Neural cell (in vitro differentiated cells): ENCODE results near the gene GTF2F2. TPM values are rescaled to one million over a fixed set of nuclear protein-coding genes. Genes with fewer than 3 reads are reported as not detected.

Source experiments
- H2AFZ ChIP-seq: fragments of 200-600, 300-800 bp; sonication (generic), shearing (Covaris generic); 2 replicates; pipeline ENCODE4 v1.6.0; 2014; ENCODE audit warnings: low read depth, mild to moderate bottlenecking, antibody characterized with exemption, low read length, moderate library complexity
- H3F3A ChIP-seq: fragments of 200-600 bp; shearing (Covaris generic); 2 replicates; pipeline ENCODE4 v1.6.1; 2016; ENCODE audit warnings: mild to moderate bottlenecking, moderate library complexity, mixed read lengths, antibody characterized with exemption, low read length; ENCODE audit not compliant: insufficient read depth, poor library complexity, severe bottlenecking
- H3K27ac ChIP-seq: fragments of 200-600, 300-800 bp; sonication (generic), shearing (Covaris generic); 2 replicates; pipeline ENCODE4 v1.5.1; 2014; ENCODE audit warnings: mild to moderate bottlenecking, low read length, moderate library complexity
- H3K27me3 ChIP-seq: fragments of 300-800, 200-600 bp; sonication (generic), shearing (Covaris generic); 2 replicates; pipeline ENCODE4 v1.6.0; 2014; ENCODE audit warnings: mild to moderate bottlenecking, low read depth, low read length, moderate library complexity; ENCODE audit not compliant: insufficient read depth
- H3K36me3 ChIP-seq: fragments of 300-800, 200-600 bp; sonication (generic), shearing (Covaris generic); 2 replicates; pipeline ENCODE4 v1.5.1; 2014; ENCODE audit warnings: mild to moderate bottlenecking, antibody characterized with exemption, low read length, moderate library complexity; ENCODE audit not compliant: insufficient read depth
- H3K4me2 ChIP-seq: fragments of 300-800, 200-600 bp; sonication (generic), shearing (Covaris generic); 2 replicates; pipeline ENCODE4 v1.6.0; 2014; ENCODE audit warnings: mild to moderate bottlenecking, low read length
- H3K4me3 ChIP-seq: fragments of 300-800, 200-600 bp; sonication (generic), shearing (Covaris generic); 2 replicates; pipeline ENCODE4 v1.5.1; 2014; ENCODE audit warnings: mild to moderate bottlenecking, low read length, moderate library complexity
- H3K79me2 ChIP-seq: fragments of 200-600 bp; shearing (Covaris generic); replicated peaks from 2 replicates; pipeline ENCODE4 v1.6.0; 2014; ENCODE audit warnings: mild to moderate bottlenecking, low read length, moderate library complexity; ENCODE audit not compliant: insufficient read depth
- H3K9ac ChIP-seq: fragments of 300-800, 200-600 bp; sonication (generic), shearing (Covaris generic); 2 replicates; pipeline ENCODE4 v1.6.1; 2016; ENCODE audit warnings: mild to moderate bottlenecking, low read length, mixed read lengths
- H3K9me2 ChIP-seq: fragments of 200-600 bp; shearing (Covaris generic); 2 replicates; pipeline ENCODE4 v1.6.1; 2016; ENCODE audit warnings: mild to moderate bottlenecking, low read length, mixed read lengths; ENCODE audit not compliant: insufficient read depth
- H3K9me3 ChIP-seq: fragments of 200-600, 300-800 bp; sonication (generic), shearing (Covaris generic); 2 replicates; pipeline ENCODE4 v1.6.1; 2016; ENCODE audit warnings: mild to moderate bottlenecking, mixed run types, low read length, moderate library complexity, mixed read lengths
- H4K20me1 ChIP-seq: fragments of 200-600 bp; shearing (Covaris generic); 2 replicates; pipeline ENCODE4 v1.6.1; 2016; ENCODE audit warnings: mild to moderate bottlenecking, mixed run types; ENCODE audit not compliant: insufficient read depth
- CTCF ChIP-seq: fragments of 450-650 bp; IDR thresholded peaks from 2 replicates; pipeline ENCODE4 v1.5.1; 2014; ENCODE audit warnings: antibody characterized with exemption, mild to moderate bottlenecking, moderate library complexity; ENCODE audit not compliant: poor library complexity, severe bottlenecking
- EP300 ChIP-seq: fragments of 450-650 bp; conservative IDR thresholded peaks from 2 replicates; pipeline ENCODE4 v1.6.1; 2014; ENCODE audit warnings: antibody characterized with exemption, mild to moderate bottlenecking, moderate library complexity; ENCODE audit not compliant: poor library complexity, severe bottlenecking
- EZH2 ChIP-seq: fragments of 200-600, 300-800 bp; shearing (Covaris generic), sonication (generic); IDR thresholded peaks from 2 replicates; pipeline ENCODE4 v1.6.1; 2014; ENCODE audit warnings: antibody characterized with exemption, low read length, borderline replicate concordance, mild to moderate bottlenecking; ENCODE audit not compliant: insufficient read depth, poor library complexity, severe bottlenecking
- MXI1 ChIP-seq: fragments of 450-650 bp; conservative IDR thresholded peaks from 2 replicates; pipeline ENCODE4 v1.6.1; 2014; ENCODE audit warnings: antibody characterized with exemption, mild to moderate bottlenecking; ENCODE audit not compliant: poor library complexity, severe bottlenecking
- POLR2AphosphoS5 ChIP-seq: IDR thresholded peaks from 2 replicates; pipeline ENCODE4 v1.6.1; 2012
- RAD21 ChIP-seq: fragments of 450-650 bp; conservative IDR thresholded peaks from 2 replicates; pipeline ENCODE4 v1.6.1; 2014; ENCODE audit warnings: antibody characterized with exemption, mild to moderate bottlenecking, moderate library complexity
- SMC3 ChIP-seq: fragments of 450-650 bp; conservative IDR thresholded peaks from 2 replicates; pipeline ENCODE4 v1.6.1; 2014; ENCODE audit warnings: antibody characterized with exemption, mild to moderate bottlenecking, moderate library complexity; ENCODE audit not compliant: poor library complexity
- TAF1 ChIP-seq: IDR thresholded peaks from 2 replicates; pipeline ENCODE4 v1.6.1; 2012; ENCODE audit warnings: low read depth
- polyA plus RNA-seq: library from polyadenylated mRNA; depleted of rRNA; stranded (reverse); fragments of >200 nt; gene quantifications from 2 replicates; pipeline ENCODE4 v1.2.3, GENCODE V29; 2014
- TF ChIP-seq, protein P1 (sequence below): IDR thresholded peaks from 2 replicates; pipeline ENCODE4 v1.6.1; 2012; ENCODE audit warnings: borderline replicate concordance

The GTF2F2 gene
- polyA plus RNA-seq, 1 donor from 2014 or later: 29.6 TPM

DNA sequence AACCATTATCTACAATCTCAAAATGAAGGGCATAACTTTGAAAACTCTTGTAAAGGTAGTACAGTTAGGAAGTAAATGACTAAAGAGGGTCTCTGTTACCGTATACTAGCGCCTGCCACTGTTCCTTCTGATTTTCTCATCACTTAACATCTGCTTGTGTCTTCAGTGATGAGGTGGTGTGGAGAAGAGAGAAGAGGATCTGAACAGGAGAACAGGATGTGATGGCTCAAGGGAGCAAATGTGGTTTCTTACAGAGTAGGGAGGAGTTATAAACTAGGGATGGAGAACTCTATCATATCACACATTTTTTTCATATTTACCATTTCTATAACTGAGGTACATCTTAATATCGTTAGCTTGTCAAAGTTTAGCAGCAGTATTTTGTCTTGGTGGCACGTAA lies 79.4 kb downstream of the GTF2F2 start:
- Histone ChIP-seq H3K27me3 (no peaks in the 10 kb centered on the region), H4K20me1 (no peaks in the 10 kb centered on the region), H3K79me2 (no peaks in the 10 kb centered on the region), H3K27ac (no peak overlapping the region), H3K9me2 (no peaks in the 10 kb centered on the region), H3K36me3 (no peaks in the 10 kb centered on the region), H3F3A (no peaks in the 10 kb centered on the region), H2AFZ (no peak overlapping the region), H3K4me3 (no peak overlapping the region), H3K4me2 (no peak overlapping the region), H3K9ac (no peak overlapping the region), H3K9me3 (no peaks in the 10 kb centered on the region)
- no peak for TF ChIP-seq RAD21
- no peak for TF ChIP-seq MXI1
- no peak for TF ChIP-seq EP300
- TF ChIP-seq, protein P1, sequence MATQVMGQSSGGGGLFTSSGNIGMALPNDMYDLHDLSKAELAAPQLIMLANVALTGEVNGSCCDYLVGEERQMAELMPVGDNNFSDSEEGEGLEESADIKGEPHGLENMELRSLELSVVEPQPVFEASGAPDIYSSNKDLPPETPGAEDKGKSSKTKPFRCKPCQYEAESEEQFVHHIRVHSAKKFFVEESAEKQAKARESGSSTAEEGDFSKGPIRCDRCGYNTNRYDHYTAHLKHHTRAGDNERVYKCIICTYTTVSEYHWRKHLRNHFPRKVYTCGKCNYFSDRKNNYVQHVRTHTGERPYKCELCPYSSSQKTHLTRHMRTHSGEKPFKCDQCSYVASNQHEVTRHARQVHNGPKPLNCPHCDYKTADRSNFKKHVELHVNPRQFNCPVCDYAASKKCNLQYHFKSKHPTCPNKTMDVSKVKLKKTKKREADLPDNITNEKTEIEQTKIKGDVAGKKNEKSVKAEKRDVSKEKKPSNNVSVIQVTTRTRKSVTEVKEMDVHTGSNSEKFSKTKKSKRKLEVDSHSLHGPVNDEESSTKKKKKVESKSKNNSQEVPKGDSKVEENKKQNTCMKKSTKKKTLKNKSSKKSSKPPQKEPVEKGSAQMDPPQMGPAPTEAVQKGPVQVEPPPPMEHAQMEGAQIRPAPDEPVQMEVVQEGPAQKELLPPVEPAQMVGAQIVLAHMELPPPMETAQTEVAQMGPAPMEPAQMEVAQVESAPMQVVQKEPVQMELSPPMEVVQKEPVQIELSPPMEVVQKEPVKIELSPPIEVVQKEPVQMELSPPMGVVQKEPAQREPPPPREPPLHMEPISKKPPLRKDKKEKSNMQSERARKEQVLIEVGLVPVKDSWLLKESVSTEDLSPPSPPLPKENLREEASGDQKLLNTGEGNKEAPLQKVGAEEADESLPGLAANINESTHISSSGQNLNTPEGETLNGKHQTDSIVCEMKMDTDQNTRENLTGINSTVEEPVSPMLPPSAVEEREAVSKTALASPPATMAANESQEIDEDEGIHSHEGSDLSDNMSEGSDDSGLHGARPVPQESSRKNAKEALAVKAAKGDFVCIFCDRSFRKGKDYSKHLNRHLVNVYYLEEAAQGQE: no peak
- no peak for TF ChIP-seq TAF1
- no peak for TF ChIP-seq EZH2

DNA sequence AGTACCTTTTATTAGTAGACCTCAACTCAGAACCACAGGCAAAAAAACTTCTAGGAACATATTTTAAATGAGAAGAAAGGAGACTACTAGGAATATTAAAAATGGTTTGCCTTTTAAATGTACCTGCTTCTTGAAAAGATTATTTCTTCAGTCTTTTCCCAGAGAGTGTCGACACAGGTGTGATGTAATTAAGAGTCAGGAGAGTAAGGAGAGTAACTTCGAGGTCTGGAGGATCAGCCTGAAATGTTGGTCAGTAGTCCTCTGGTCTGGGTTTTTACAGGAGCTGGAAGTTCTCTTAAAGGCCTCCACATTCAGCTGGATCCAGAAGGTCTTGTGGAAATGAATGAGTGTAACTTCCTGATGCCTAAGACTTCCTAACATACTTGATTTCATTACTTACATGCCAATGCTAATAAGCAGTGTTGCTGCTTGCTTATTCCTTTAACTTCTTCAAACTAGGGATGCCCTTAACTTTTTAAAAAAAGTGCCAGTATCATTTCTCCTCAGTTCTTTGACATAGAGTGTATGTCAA lies 80.5 kb downstream of the GTF2F2 start, which contains the start of gene KCTD4:
Gene KCTD4 (minus strand): TSS at position 345 of the 532 bp plus-strand sequence. CDS start 6,478 bp downstream, outside the sequence.
- H3K4me2 ChIP-seq: no peak within 1 kb of the TSS

More for the DNA sequence above, 80.5 kb downstream of the GTF2F2 start, which contains the start of gene KCTD4:
- no peaks in the 10 kb centered on the region for H4K20me1 ChIP-seq
- no peak for TF ChIP-seq MXI1
- no peak for TF ChIP-seq EP300
- TF ChIP-seq, protein P1: no peak
- no peak for TF ChIP-seq POLR2AphosphoS5
- no peak for TF ChIP-seq TAF1
- no peak for TF ChIP-seq SMC3
- TF ChIP-seq RAD21: no peak
- TF ChIP-seq EZH2: no peak
- no peak for TF ChIP-seq CTCF
- no peaks in the 10 kb centered on the region for H3K36me3 ChIP-seq
- no peaks in the 10 kb centered on the region for H3F3A ChIP-seq
- H3K27me3 ChIP-seq: no peaks in the 10 kb centered on the region
- H3K9me3 ChIP-seq: no peaks in the 10 kb centered on the region
- no peaks in the 10 kb centered on the region for H3K9me2 ChIP-seq
- H3K9ac ChIP-seq: no peak within 1 kb of the TSS
- H3K79me2 ChIP-seq: no peaks in the 10 kb centered on the region
- no peak within 1 kb of the TSS for H2AFZ ChIP-seq
- H3K27ac ChIP-seq: no peak within 1 kb of the TSS
- no peak within 1 kb of the TSS for H3K4me3 ChIP-seq
